Small intestine (tissue), 7 donors: ENCODE results near the gene PLEKHO2. TPM values are rescaled to one million over a fixed set of nuclear protein-coding genes. Genes with fewer than 3 reads are reported as not detected.
A peak's percentile ranks its signal among the peaks of the same experiment; 100 is the strongest.

Experiments used
- DNase-seq, 2 donors: peaks; one replicate each; pipeline versions ENCODE4 v3.0.0 to v3.0.0-alpha.2; 2013
- FAIRE-seq: peaks from 2 replicates; lab custom pipeline; 2012; peaks lifted over from hg19 to GRCh38; lab: Jason Lieb, UNC
- H3K27ac ChIP-seq, 3 donors: one replicate each; pipeline ENCODE4 v1.5.1; 2013; ENCODE audit warnings: low read length in 2 of 3, mild to moderate bottlenecking in 2 of 3, control low read depth in 1 of 3, inconsistent platforms in 1 of 3, low read depth in 1 of 3, moderate library complexity in 1 of 3
- H3K27me3 ChIP-seq, 3 donors: one replicate each; pipeline ENCODE4 v1.6.1; 2013; ENCODE audit warnings: low read length in 3 of 3, inconsistent platforms in 1 of 3; ENCODE audit not compliant: control insufficient read depth in 3 of 3, insufficient read depth in 3 of 3
- H3K36me3 ChIP-seq, 3 donors: one replicate each; pipeline ENCODE4 v1.6.1; 2013; ENCODE audit warnings: low read length in 3 of 3, inconsistent platforms in 1 of 3, low read depth in 1 of 3, mild to moderate bottlenecking in 1 of 3, moderate library complexity in 1 of 3; ENCODE audit not compliant: control insufficient read depth in 3 of 3, insufficient read depth in 2 of 3
- H3K4me1 ChIP-seq, 3 donors: one replicate each; pipeline ENCODE4 v1.6.1; 2013; ENCODE audit warnings: low read length in 2 of 3, inconsistent platforms in 1 of 3, low read depth in 1 of 3, mild to moderate bottlenecking in 1 of 3, moderate library complexity in 1 of 3; ENCODE audit not compliant: control insufficient read depth in 3 of 3, insufficient read depth in 2 of 3
- H3K4me3 ChIP-seq, 3 donors: one replicate each; pipeline ENCODE4 v1.5.1; 2013; ENCODE audit warnings: low read length in 3 of 3, control low read depth in 1 of 3, inconsistent platforms in 1 of 3, low read depth in 1 of 3, mild to moderate bottlenecking in 1 of 3, moderate library complexity in 1 of 3
- H3K9me3 ChIP-seq, 2 donors: one replicate each; pipeline ENCODE4 v1.6.1; 2013; ENCODE audit warnings: low read depth in 1 of 2, low read length in 1 of 2; ENCODE audit not compliant: control insufficient read depth in 2 of 2, insufficient read depth in 1 of 2
- WGBS, 3 donors: extraction: QIAGEN DNeasy Blood & Tissue Kit; methylation state at CpG; one replicate each; pipeline ENCODE4 v1.1.7; 2013; 5-methylcytosine and 5-hydroxymethylcytosine counted together
- polyA plus RNA-seq, 4 donors: library from polyadenylated mRNA; stranded (reverse) in 3 of 4; unstranded in 1 of 4; fragments of 200-250 nt in 3 of 4; fragments of 120-200 nt in 1 of 4; gene quantifications; one replicate each; pipeline versions ENCODE4 v1.2.1 to v1.2.3, GENCODE V29; 2013
- donor health status: healthy with polysubstance abuse.
- donor health status: control.
- donor health status: control.
- donor health status: Bipolar disorder and iron deficiency.
- donor health status: healthy.

PLEKHO2 gene
- polyA plus RNA-seq, 4 donors = 1.3 to 17.8 (median 11.3) TPM

GRCh38 chr15:64845831-64846595 lies 4.3 kb downstream of the PLEKHO2 start:
- Histone ChIP-seq H3K27ac (peak overlapping the region in 1 of 3 donors; percentile 72), H3K27me3 (peaks cover 0 to under 1% (median 0%) of the 10 kb centered on the region in 3 donors), H3K9me3 (no peaks in the 10 kb centered on the region), H3K4me1 (peaks cover 0 to 35% (median 10%) of the 10 kb centered on the region in 3 donors), H3K36me3 (peaks cover 0 to 41% (median 0%) of the 10 kb centered on the region in 3 donors), H3K4me3 (no peak overlapping the region)
- FAIRE-seq (no peak), DNase-seq (no peak)
- WGBS, 3 donors = 69 to 77% (median 74%) methylated on average over 13 of the region's 13 CpGs

GRCh38 chr15:64847016-64847415 lies 5.3 kb downstream of the PLEKHO2 start:
- WGBS, 3 donors = 70 to 74% (median 73%) methylated on average over 3 of the region's 3 CpGs
- H3K9me3 ChIP-seq = no peaks in the 10 kb centered on the region
- H3K27me3 ChIP-seq = no peaks in the 10 kb centered on the region
- FAIRE-seq (no peak), DNase-seq (no peak)
- H3K4me3 ChIP-seq = no peak overlapping the region
- no peak overlapping the region for H3K27ac ChIP-seq
- peaks cover 0 to 47% (median 0%) of the 10 kb centered on the region in 3 donors for H3K36me3 ChIP-seq
- peaks cover 0 to 32% (median 15%) of the 10 kb centered on the region in 3 donors for H3K4me1 ChIP-seq

- H3K36me3 ChIP-seq = peaks cover 0 to 49% (median 0%) of the 10 kb centered on the region in 3 donors
- no peaks in the 10 kb centered on the region for H3K27me3 ChIP-seq
- FAIRE-seq (no peak), DNase-seq (no peak)
- H3K27ac ChIP-seq = no peak overlapping the region
- H3K9me3 ChIP-seq = no peaks in the 10 kb centered on the region
- 63 to 78% (median 77%) methylated on average over 3 of the region's 3 CpGs for WGBS, 3 donors
- H3K4me1 ChIP-seq = peaks cover 0 to 31% (median 17%) of the 10 kb centered on the region in 3 donors
- no peak overlapping the region for H3K4me3 ChIP-seq
These were observed 5.7 kb downstream of the PLEKHO2 start for GRCh38 chr15:64847448-64847847.

GRCh38 chr15:64847876-64848716 lies 6.4 kb downstream of the PLEKHO2 start:
- no peak overlapping the region for H3K4me3 ChIP-seq
- no peak overlapping the region for H3K27ac ChIP-seq
- no peaks in the 10 kb centered on the region for H3K27me3 ChIP-seq
- peaks cover 0 to 25% (median 17%) of the 10 kb centered on the region in 3 donors for H3K4me1 ChIP-seq
- DNase-seq = no peak
- H3K36me3 ChIP-seq = peaks cover 0 to 55% (median 0%) of the 10 kb centered on the region in 3 donors
- FAIRE-seq = no peak
- 81 to 87% (median 87%) methylated on average over 8 of the region's 8 CpGs for WGBS, 3 donors
- H3K9me3 ChIP-seq = no peaks in the 10 kb centered on the region

- peaks cover 0 to 11% (median 2%) of the 10 kb centered on the region in 3 donors for H3K4me1 ChIP-seq
- FAIRE-seq (no peak), DNase-seq (no peak)
- H3K36me3 ChIP-seq = peaks cover 0 to 74% (median 2%) of the 10 kb centered on the region in 3 donors
- H3K27ac ChIP-seq = peak overlapping the region in 2 of 3 donors; percentile 46 to 57
- H3K9me3 ChIP-seq = no peaks in the 10 kb centered on the region
- WGBS, 3 donors = 71 to 82% (median 78%) methylated on average over 4 of the region's 4 CpGs
- no peak overlapping the region for H3K4me3 ChIP-seq
- H3K27me3 ChIP-seq = no peaks in the 10 kb centered on the region
These were observed 9.2 kb downstream of the PLEKHO2 start for GRCh38 chr15:64850778-64851502.

- FAIRE-seq = no peak
- H3K9me3 ChIP-seq = no peaks in the 10 kb centered on the region
- WGBS, 3 donors = 60 to 84% (median 79%) methylated on average over 6 of the region's 6 CpGs
- peaks cover 0 to 12% (median 7%) of the 10 kb centered on the region in 3 donors for H3K4me1 ChIP-seq
- no peaks in the 10 kb centered on the region for H3K27me3 ChIP-seq
- H3K36me3 ChIP-seq = peaks cover 0 to 75% (median 2%) of the 10 kb centered on the region in 3 donors
- H3K4me3 ChIP-seq = no peak overlapping the region
- no peak for DNase-seq
- peak overlapping the region in 1 of 3 donors; percentile 80 for H3K27ac ChIP-seq
These were observed 9.8 kb downstream of the PLEKHO2 start for GRCh38 chr15:64851503-64851840.

- no peak for FAIRE-seq
- Histone ChIP-seq H3K27ac (peak overlapping the region in 1 of 3 donors; percentile 1), H3K27me3 (no peaks in the 10 kb centered on the region), H3K9me3 (no peaks in the 10 kb centered on the region), H3K4me3 (no peak overlapping the region), H3K36me3 (peaks cover 0 to 73% (median 2%) of the 10 kb centered on the region in 3 donors), H3K4me1 (peaks cover 0 to 22% (median 21%) of the 10 kb centered on the region in 3 donors)
- WGBS, 3 donors = 76 to 89% (median 78%) methylated on average over 4 of the region's 4 CpGs
- no peak for DNase-seq
These were observed 12.3 kb downstream of the PLEKHO2 start for GRCh38 chr15:64854041-64854440.

- no peak overlapping the region for H3K4me3 ChIP-seq
- no peaks in the 10 kb centered on the region for H3K27me3 ChIP-seq
- no peaks in the 10 kb centered on the region for H3K9me3 ChIP-seq
- WGBS, 3 donors = 77 to 96% (median 92%) methylated on average over 3 of the region's 3 CpGs
- no peak for FAIRE-seq
- H3K4me1 ChIP-seq = peaks cover 0 to 22% (median 21%) of the 10 kb centered on the region in 3 donors
- H3K27ac ChIP-seq = peak overlapping the region in 1 of 3 donors; percentile 1
- H3K36me3 ChIP-seq = peaks cover 0 to 76% (median 2%) of the 10 kb centered on the region in 3 donors
- DNase-seq = no peak
These were observed 12.8 kb downstream of the PLEKHO2 start for GRCh38 chr15:64854526-64854925.
